ENCODE measurements around the gene CEMIP.

The CEMIP gene

DNA sequence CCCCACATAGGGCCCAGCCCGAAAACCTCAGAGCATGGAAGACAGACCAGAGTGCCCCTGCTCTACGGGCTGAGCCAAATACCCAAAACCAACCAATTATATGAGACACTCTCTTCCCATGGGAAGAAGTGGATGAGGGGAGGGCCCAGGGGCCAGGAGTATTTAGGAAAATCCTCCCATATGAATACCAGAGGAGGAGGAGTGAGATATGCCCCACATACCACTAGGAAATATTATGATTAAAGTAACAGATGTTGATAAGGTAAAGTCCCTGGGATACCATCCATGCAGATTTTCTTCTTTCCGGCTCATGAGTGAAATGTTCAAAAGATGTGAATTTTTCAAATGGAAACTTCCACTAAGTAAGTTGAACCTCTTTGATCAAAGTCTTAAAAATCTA is 160.0 kb downstream of the CEMIP start:
- TF ChIP-seq, protein P1, sequence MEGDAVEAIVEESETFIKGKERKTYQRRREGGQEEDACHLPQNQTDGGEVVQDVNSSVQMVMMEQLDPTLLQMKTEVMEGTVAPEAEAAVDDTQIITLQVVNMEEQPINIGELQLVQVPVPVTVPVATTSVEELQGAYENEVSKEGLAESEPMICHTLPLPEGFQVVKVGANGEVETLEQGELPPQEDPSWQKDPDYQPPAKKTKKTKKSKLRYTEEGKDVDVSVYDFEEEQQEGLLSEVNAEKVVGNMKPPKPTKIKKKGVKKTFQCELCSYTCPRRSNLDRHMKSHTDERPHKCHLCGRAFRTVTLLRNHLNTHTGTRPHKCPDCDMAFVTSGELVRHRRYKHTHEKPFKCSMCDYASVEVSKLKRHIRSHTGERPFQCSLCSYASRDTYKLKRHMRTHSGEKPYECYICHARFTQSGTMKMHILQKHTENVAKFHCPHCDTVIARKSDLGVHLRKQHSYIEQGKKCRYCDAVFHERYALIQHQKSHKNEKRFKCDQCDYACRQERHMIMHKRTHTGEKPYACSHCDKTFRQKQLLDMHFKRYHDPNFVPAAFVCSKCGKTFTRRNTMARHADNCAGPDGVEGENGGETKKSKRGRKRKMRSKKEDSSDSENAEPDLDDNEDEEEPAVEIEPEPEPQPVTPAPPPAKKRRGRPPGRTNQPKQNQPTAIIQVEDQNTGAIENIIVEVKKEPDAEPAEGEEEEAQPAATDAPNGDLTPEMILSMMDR (IDR thresholded peaks at IDR 0.05; ENCODE audit: low read depth, low read length, missing control alignments): no peak
- H3K4me3 ChIP-seq (ENCODE audit: low read depth, low read length): no peak overlapping the region
- no peak for DNase-seq (ENCODE audit: low read depth)

GRCh38 chr15:80940331-80940730 is 161.2 kb downstream of the CEMIP start:
- H3K4me3 ChIP-seq (ENCODE audit: low read depth, low read length): no peak overlapping the region
- DNase-seq (ENCODE audit: low read depth): no peak
- TF ChIP-seq, protein P1 (IDR thresholded peaks at IDR 0.05; ENCODE audit: low read depth, low read length, missing control alignments): no peak

DNA sequence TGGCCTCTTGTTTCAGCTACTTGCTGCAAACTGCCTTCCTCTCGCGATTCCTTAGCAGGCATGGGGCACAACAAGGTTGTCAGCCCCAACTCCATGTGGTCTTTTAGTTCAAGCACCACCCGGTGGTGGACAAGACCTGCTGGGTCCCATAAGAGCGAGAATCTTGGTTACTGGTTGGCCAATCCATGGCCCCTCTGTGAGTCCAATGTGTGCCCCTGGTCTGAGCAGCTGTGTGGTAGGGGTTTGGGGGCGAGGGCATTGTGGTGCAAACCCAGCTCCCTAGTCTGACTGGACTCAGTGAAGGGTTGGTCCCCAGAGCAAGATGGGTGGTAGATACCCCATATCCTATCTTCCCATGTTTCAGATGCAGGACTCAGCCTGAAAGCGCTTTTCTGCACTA is 161.7 kb downstream of the CEMIP start:
- TF ChIP-seq, protein P1 (IDR thresholded peaks at IDR 0.05; ENCODE audit: low read depth, low read length, missing control alignments): no peak
- DNase-seq (ENCODE audit: low read depth): no peak
- no peak overlapping the region for H3K4me3 ChIP-seq (ENCODE audit: low read depth, low read length)

DNA sequence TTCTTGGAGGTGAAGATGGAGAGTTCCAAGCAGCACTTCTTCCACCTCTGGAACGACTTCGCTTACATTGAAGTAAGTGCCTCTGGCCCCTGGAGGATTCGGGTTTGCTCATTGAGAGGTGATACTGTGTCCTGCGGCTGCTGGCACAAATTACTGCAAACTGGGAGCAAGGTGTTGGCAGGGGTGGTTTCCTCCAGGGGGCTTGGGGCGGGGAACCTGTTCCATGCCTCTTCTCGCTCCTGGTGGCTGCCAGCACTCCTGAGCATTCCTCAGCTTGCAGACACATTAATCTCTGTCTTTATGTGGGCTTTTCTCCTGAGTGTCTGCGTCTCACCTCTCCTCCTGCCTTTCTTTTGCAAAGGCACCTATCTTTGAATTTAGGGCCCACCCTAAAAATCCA is 163.1 kb downstream of the CEMIP start:
- no peak overlapping the region for H3K4me3 ChIP-seq (ENCODE audit: low read depth, low read length)
- TF ChIP-seq, protein P1 (IDR thresholded peaks at IDR 0.05; ENCODE audit: low read depth, low read length, missing control alignments): no peak
- no peak for DNase-seq (ENCODE audit: low read depth)

GRCh38 chr15:80942746-80943565 is 163.8 kb downstream of the CEMIP start:
- no peak overlapping the region for H3K4me3 ChIP-seq (ENCODE audit: low read depth, low read length)
- DNase-seq (ENCODE audit: low read depth): no peak
- TF ChIP-seq, protein P1 (IDR thresholded peaks at IDR 0.05; ENCODE audit: low read depth, low read length, missing control alignments): no peak

DNA sequence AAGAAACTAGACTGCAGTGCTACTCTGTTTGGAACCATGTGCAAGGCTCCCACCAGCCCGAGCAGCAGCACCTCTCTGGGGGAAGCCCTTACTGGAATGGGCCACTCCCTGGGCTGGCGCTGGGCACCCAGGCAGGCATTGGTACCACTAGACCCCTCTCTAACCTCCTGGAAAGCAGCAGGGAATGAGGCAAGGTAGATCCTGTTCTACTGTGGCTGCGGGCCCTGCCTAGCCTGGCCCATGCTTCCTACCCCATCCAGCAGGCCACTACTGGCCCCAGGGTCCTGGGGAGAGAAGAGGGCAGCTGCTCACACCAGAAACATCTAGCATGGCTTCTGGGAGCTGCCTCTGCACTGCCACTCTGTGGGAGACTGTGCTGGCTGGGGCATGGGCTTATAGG is 165.6 kb downstream of the CEMIP start:
- H3K4me3 ChIP-seq (ENCODE audit: low read depth, low read length): no peak overlapping the region
- no peak for DNase-seq (ENCODE audit: low read depth)
- TF ChIP-seq, protein P1 (IDR thresholded peaks at IDR 0.05; ENCODE audit: low read depth, low read length, missing control alignments): no peak

DNA sequence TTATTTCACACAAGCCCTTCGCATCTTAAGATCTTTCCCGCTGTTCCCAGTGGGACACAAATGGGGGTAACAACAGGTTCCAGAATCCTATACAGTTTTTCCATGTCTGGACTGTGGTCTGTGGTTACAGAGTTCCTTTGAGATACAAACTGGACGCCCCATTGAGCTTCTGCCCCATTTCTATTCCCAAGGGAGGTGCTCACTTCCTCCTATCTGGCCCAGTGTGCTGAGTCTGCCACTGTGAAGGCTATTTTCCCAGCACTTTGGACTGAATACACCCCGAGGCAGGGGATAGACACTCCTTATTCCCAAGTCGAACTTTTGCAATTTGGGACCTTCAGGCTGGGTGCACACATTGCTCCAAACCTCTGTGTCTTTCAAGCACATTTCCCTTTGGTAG is 166.4 kb downstream of the CEMIP start:
- no peak overlapping the region for H3K4me3 ChIP-seq (ENCODE audit: low read depth, low read length)
- no peak for DNase-seq (ENCODE audit: low read depth)
- TF ChIP-seq, protein P1 (IDR thresholded peaks at IDR 0.05; ENCODE audit: low read depth, low read length, missing control alignments): no peak
